Spleen (tissue), 7 donors: ENCODE results near the gene TEX22.

Source experiments
- POLR2A ChIP-seq, 3 donors: fragments of 450-650 bp; IDR thresholded peaks; one replicate each; pipeline ENCODE4 v1.5.1; 2017; ENCODE audit warnings: antibody characterized with exemption in 3 of 3, mild to moderate bottlenecking in 1 of 3
- TF ChIP-seq, protein P1 (sequence below), 11 experiments: fragments of 200-600 bp in 7 of 11; fragments of 450-650 bp in 4 of 11; sonication (generic) in 4 of 11; IDR thresholded peaks in 8 of 11; conservative IDR thresholded peaks in 3 of 11; 1 replicate in 7 of 11; 2 replicates in 4 of 11; pipeline versions ENCODE4 v1.4.0 to v1.8.0; 2016 to 2021; ENCODE audit warnings: antibody characterized with exemption in 11 of 11, inconsistent platforms in 4 of 11, mild to moderate bottlenecking in 1 of 11
- donor health status: DM: no; HTN: no; CAD: no; lungs with moderate emphysema.
- donor health status: DM: no; HTN: no; CAD: no.
- donor health status: DM: no; HTN: no; CAD: no.

DNA sequence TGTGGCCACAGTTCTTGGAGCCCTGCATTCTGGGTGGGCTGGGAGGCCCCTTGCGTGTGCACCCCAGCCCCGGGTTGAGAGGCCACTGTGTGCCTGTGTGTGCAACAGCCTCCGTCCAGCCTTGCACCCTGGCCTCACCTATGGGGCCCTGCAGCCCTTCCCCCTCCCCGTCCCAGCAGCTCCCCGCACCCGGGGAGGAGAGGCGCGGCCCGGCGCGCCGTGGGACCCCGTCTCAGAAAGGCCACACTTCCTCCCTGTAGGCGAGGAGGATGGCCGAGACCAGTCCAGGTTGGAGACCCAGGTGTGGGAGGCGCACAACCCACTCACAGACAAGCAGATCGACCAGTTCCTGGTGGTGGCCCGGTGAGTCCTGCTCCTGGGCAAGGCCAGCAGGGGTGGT is 59.7 kb downstream of the TEX22 start:
- no peak for TF ChIP-seq POLR2A (IDR thresholded peaks at IDR 0.05)
- TF ChIP-seq, protein P1, sequence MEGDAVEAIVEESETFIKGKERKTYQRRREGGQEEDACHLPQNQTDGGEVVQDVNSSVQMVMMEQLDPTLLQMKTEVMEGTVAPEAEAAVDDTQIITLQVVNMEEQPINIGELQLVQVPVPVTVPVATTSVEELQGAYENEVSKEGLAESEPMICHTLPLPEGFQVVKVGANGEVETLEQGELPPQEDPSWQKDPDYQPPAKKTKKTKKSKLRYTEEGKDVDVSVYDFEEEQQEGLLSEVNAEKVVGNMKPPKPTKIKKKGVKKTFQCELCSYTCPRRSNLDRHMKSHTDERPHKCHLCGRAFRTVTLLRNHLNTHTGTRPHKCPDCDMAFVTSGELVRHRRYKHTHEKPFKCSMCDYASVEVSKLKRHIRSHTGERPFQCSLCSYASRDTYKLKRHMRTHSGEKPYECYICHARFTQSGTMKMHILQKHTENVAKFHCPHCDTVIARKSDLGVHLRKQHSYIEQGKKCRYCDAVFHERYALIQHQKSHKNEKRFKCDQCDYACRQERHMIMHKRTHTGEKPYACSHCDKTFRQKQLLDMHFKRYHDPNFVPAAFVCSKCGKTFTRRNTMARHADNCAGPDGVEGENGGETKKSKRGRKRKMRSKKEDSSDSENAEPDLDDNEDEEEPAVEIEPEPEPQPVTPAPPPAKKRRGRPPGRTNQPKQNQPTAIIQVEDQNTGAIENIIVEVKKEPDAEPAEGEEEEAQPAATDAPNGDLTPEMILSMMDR (IDR thresholded peaks at IDR 0.05 in 8 of 11, conservative IDR thresholded peaks at IDR 0.05 in 3 of 11): no peak
